ENCODE measurements around the gene STX18.
A peak's percentile ranks its signal among the peaks of the same experiment; 100 is the strongest.

GRCh38 chr4:4392501-4393183 lies 149.2 kb downstream of the STX18 start:
- no peak for TF ChIP-seq CTCF (IDR thresholded peaks at IDR 0.05)
- no peak for TF ChIP-seq POLR2A (IDR thresholded peaks at IDR 0.05)
- peak; percentile 71 for TF ChIP-seq POLR2AphosphoS5 (IDR thresholded peaks at IDR 0.05)

Data from prostate gland (tissue), 2 donors.